ENCODE measurements around the gene LIPK. TPM values are rescaled to one million over a fixed set of nuclear protein-coding genes. Genes with fewer than 3 reads are reported as not detected.

LIPK gene
- total RNA-seq, 4 donors from 2014 or later = 1.9 to 3.3 (median 2.4) TPM; not detected in 1

DNA sequence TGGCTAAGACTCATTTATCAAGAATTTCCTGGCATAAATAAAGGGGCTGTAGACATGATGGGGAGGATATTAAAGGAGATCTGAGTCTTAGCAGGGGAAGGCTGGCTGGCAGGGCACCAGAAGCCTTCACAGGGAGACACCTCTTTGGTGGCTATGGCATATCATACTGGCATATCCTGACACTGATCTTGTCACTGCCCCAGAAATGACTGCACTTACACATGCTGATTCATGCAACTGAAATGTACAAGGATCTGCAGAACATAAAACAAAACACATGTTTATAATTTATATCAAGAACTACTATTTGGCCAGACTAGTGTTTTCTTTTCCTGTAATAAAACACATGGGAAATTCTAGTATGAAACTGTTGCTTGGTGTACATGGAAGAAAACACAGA, 48.2 kb downstream of the LIPK start:
- H3K36me3 ChIP-seq = no peaks in the 10 kb centered on the region
- H3K27ac ChIP-seq = no peak overlapping the region
- H3K27me3 ChIP-seq = no peaks in the 10 kb centered on the region
- intact Hi-C loops (cut with DNase I) = no loop called here
- no peak overlapping the region for H3K4me3 ChIP-seq
- no peaks in the 10 kb centered on the region for H3K4me1 ChIP-seq
- no peak for DNase-seq
- TF ChIP-seq POLR2A (IDR thresholded peaks at IDR 0.05) = no peak
- TF ChIP-seq, protein P1, sequence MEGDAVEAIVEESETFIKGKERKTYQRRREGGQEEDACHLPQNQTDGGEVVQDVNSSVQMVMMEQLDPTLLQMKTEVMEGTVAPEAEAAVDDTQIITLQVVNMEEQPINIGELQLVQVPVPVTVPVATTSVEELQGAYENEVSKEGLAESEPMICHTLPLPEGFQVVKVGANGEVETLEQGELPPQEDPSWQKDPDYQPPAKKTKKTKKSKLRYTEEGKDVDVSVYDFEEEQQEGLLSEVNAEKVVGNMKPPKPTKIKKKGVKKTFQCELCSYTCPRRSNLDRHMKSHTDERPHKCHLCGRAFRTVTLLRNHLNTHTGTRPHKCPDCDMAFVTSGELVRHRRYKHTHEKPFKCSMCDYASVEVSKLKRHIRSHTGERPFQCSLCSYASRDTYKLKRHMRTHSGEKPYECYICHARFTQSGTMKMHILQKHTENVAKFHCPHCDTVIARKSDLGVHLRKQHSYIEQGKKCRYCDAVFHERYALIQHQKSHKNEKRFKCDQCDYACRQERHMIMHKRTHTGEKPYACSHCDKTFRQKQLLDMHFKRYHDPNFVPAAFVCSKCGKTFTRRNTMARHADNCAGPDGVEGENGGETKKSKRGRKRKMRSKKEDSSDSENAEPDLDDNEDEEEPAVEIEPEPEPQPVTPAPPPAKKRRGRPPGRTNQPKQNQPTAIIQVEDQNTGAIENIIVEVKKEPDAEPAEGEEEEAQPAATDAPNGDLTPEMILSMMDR (IDR thresholded peaks at IDR 0.05) = no peak
- no peaks in the 10 kb centered on the region for H3K9me3 ChIP-seq

DNA sequence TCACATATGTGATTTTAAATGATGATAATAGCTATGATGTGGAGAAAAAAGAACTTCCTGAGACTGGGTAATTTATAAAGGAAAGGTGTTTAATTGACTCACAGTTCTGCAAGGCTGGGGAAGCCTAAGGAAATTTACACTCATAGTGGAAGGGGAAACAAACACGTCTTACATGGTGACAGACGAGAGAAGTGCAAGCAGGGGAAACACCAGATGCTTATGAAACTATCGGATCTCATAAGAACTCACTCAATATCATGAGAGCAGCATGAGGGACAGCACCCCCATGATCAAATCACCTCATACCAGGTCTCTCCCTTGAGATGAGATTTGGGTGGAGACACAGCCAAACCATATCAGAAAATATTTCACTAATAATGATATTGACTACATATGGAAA, 49.7 kb downstream of the LIPK start:
- Histone ChIP-seq H3K36me3 (no peaks in the 10 kb centered on the region), H3K4me1 (no peaks in the 10 kb centered on the region), H3K4me3 (no peak overlapping the region), H3K9me3 (no peaks in the 10 kb centered on the region), H3K27me3 (no peaks in the 10 kb centered on the region), H3K27ac (no peak overlapping the region)
- 43 to 59% methylated on average over 3 of the region's 3 CpGs for WGBS, 2 donors
- no peak for DNase-seq
- intact Hi-C loops (cut with DNase I) = no loop called here
- TF ChIP-seq, protein P1 (IDR thresholded peaks at IDR 0.05) = no peak
- TF ChIP-seq POLR2A (IDR thresholded peaks at IDR 0.05) = no peak

DNA sequence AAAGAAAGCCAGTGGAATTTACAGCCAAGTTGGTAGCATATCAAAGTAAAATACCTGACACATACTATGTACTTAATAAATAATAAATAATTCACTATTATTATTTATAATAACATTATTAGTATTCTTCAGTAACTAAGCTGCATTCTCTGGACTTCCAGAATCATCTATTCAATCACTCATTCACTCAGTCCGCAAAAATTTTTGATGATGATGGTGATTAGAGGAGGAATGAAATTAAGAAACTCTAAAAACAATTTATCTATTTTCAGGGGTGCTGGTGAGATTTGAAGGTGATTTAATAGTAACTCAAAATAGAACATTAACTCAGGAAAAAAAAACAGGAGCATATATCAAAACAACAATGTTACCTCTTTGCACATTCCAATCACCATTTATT, 50.6 kb downstream of the LIPK start:
- H3K36me3 ChIP-seq = no peaks in the 10 kb centered on the region
- intact Hi-C loops (cut with DNase I) = no loop called here
- 0% methylated on average over 1 of the region's 1 CpG for WGBS, 2 donors
- no peak for DNase-seq
- TF ChIP-seq, protein P1 (IDR thresholded peaks at IDR 0.05) = no peak
- TF ChIP-seq POLR2A (IDR thresholded peaks at IDR 0.05) = no peak
- H3K27me3 ChIP-seq = no peaks in the 10 kb centered on the region
- no peak overlapping the region for H3K27ac ChIP-seq
- H3K4me3 ChIP-seq = no peak overlapping the region
- no peaks in the 10 kb centered on the region for H3K9me3 ChIP-seq
- H3K4me1 ChIP-seq = no peaks in the 10 kb centered on the region

DNA sequence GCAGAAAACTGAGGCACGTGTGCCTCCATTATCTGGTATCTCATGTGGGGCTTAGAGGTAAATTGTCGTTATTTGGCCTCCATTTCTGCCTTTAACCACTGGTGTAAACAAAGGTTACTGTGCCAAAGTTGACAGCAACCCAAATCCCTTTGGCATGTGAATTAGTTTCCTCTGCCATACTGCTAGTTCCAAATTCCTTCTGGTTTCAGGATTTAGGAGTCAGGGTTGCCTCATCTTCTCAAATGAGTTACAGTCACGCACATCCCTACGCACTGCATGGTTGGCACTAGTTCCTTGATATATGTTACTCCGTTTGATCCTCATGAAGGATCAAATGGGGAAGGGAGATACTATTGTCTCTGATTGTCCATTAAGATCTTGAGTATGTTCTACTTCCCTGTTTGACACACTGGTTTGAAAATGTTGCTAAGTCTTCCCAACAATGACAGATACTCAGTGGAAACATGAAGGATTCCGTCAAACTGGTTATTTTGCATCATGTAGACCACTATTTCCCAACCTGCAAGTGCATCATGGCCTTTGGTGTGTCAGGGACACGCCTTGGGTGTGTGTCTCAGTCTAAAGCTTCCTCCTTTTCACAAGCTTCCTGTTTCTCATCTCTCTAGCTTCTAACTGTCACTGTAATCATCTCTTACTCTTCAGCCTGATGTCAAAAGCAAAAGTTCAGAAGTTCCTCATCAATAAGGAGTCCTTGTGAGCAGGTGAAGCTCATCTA, 53.5 kb downstream of the LIPK start, which contains the start of gene LIPN:
Gene LIPN (plus strand): TSS at position 655 of the 736 bp plus-strand sequence. CDS start 1,386 bp downstream, outside the sequence.
- intact Hi-C loops (cut with DNase I) = no loop called here
- Histone ChIP-seq H3K27me3 (no peaks in the 10 kb centered on the region), H3K9me3 (no peaks in the 10 kb centered on the region), H3K36me3 (no peaks in the 10 kb centered on the region), H3K4me3 (no peak within 1 kb of the TSS), H3K4me1 (no peaks in the 10 kb centered on the region), H3K27ac (peak within 1 kb of the TSS in 1 of 4 donors; percentile 6)
- no peak for DNase-seq
- no peak for TF ChIP-seq POLR2A (IDR thresholded peaks at IDR 0.05)
- TF ChIP-seq, protein P1 (IDR thresholded peaks at IDR 0.05) = no peak
- WGBS, 2 donors = 64 to 78% methylated on average over 7 of the region's 7 CpGs

DNA sequence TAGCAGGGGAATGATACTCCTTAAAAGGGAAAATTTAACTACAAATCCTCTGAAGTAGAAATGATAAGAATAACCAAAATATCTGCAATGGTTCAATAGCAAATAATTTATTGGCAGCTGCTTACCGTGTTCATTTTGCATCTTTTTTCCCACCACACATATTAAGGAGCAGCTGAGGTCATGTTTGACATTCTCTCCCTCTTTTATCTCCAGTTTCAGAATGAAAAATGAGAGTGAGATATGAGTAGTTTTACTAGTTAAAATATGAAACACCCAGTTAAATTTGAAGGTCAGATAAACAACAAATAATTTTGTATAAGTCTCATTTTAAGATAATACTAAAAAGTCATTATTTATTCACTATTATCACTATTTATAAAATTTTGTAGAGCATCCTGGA, 56.9 kb downstream of the LIPK start:
- Histone ChIP-seq H3K36me3 (no peaks in the 10 kb centered on the region), H3K27ac (no peak overlapping the region), H3K9me3 (no peaks in the 10 kb centered on the region), H3K4me3 (no peak overlapping the region), H3K4me1 (no peaks in the 10 kb centered on the region), H3K27me3 (no peaks in the 10 kb centered on the region)
- intact Hi-C loops (cut with DNase I) = no loop called here
- TF ChIP-seq, protein P1 (IDR thresholded peaks at IDR 0.05) = no peak
- no peak for TF ChIP-seq POLR2A (IDR thresholded peaks at IDR 0.05)
- WGBS, 2 donors = 48 to 58% methylated on average over 1 of the region's 1 CpG
- no peak for DNase-seq

All from esophagus squamous epithelium (tissue), 5 donors.